Upper lobe of right lung (tissue), 1 donor: ENCODE data around the gene SNX15. TPM values are rescaled to one million over a fixed set of nuclear protein-coding genes. Genes with fewer than 3 reads are reported as not detected.

Source experiments
- ATAC-seq: fragments of 200-7000 bp; cut with Tn5 transposase; one replicate; pipeline ENCODE4 v1.9.1; 2020; ENCODE audit warnings: mild to moderate bottlenecking, moderate library complexity
- DNase-seq: peaks from one replicate; pipeline ENCODE4 v3.0.0-alpha.2; 2020
- H3K27ac ChIP-seq: fragments of 200-600 bp; one replicate; pipeline ENCODE4 v1.8.0; 2022
- H3K27me3 ChIP-seq: fragments of 200-600 bp; one replicate; pipeline ENCODE4 v1.8.0; 2022; ENCODE audit warnings: mild to moderate bottlenecking
- H3K36me3 ChIP-seq: fragments of 200-600 bp; one replicate; pipeline ENCODE4 v1.8.0; 2022
- H3K4me1 ChIP-seq: fragments of 200-600 bp; one replicate; pipeline ENCODE4 v1.8.0; 2022
- H3K4me3 ChIP-seq: fragments of 200-600 bp; one replicate; pipeline ENCODE4 v1.8.0; 2022; ENCODE audit warnings: mild to moderate bottlenecking
- H3K9me3 ChIP-seq: fragments of 200-600 bp; one replicate; pipeline ENCODE4 v1.8.0; 2022
- CTCF ChIP-seq: fragments of 200-600 bp; IDR thresholded peaks from one replicate; pipeline ENCODE4 v1.8.0; 2022; ENCODE audit warnings: antibody characterized with exemption
- intact Hi-C: fragments of 100-400 bp; cut with DNase I; formaldehyde crosslinking; loops from one replicate; pipeline ENCODE4 v1.11.0; 2022
- total RNA-seq: library from RNA; stranded (reverse); fragmentation: NEBNext Ultra II Directional; extraction: Animal tissue kit (Norgen Biotek cat#: 25700); gene quantifications from one replicate; pipeline ENCODE4 v1.2.1, GENCODE V29; 2021
- donor health status: DM: no; HTN: yes; CAD: no; lungs with severe emphysema.

The SNX15 gene
- total RNA-seq, 1 donor from 2014 or later, result 27.1 TPM

- Histone ChIP-seq H3K36me3 (peaks cover 64% of the 10 kb centered on the region), H3K9me3 (no peaks in the 10 kb centered on the region), H3K4me3 (no peak overlapping the region), H3K27ac (no peak overlapping the region), H3K27me3 (no peaks in the 10 kb centered on the region), H3K4me1 (no peaks in the 10 kb centered on the region)
- ATAC-seq (no peak), DNase-seq (no peak)
- intact Hi-C loops, result no loop called here
- TF ChIP-seq CTCF, result no peak
Measured at GRCh38 chr11:65034423-65034822, 7.2 kb downstream of the SNX15 start.

GRCh38 chr11:65035579-65035978 lies 8.3 kb downstream of the SNX15 start:
- intact Hi-C loops, result no loop called here
- Histone ChIP-seq H3K4me3 (no peak overlapping the region), H3K27ac (no peak overlapping the region), H3K27me3 (no peaks in the 10 kb centered on the region), H3K9me3 (no peaks in the 10 kb centered on the region), H3K4me1 (peaks cover 6% of the 10 kb centered on the region), H3K36me3 (peaks cover 70% of the 10 kb centered on the region)
- DNase-seq, result no peak
- TF ChIP-seq CTCF, result no peak
- no peak for ATAC-seq

GRCh38 chr11:65036931-65037330 lies 9.7 kb downstream of the SNX15 start:
- Histone ChIP-seq H3K4me1 (peaks cover 8% of the 10 kb centered on the region), H3K27ac (no peak overlapping the region), H3K27me3 (no peaks in the 10 kb centered on the region), H3K4me3 (no peak overlapping the region), H3K36me3 (peaks cover 68% of the 10 kb centered on the region), H3K9me3 (no peaks in the 10 kb centered on the region)
- intact Hi-C loops, result no loop called here
- ATAC-seq (no peak), DNase-seq (peak; percentile 84)
- TF ChIP-seq CTCF, result no peak

- H3K27me3 ChIP-seq, result no peaks in the 10 kb centered on the region
- peaks cover 51% of the 10 kb centered on the region for H3K36me3 ChIP-seq
- no peaks in the 10 kb centered on the region for H3K9me3 ChIP-seq
- no peak for TF ChIP-seq CTCF
- peak overlapping the region; percentile 90 for H3K27ac ChIP-seq
- peaks cover 29% of the 10 kb centered on the region for H3K4me1 ChIP-seq
- no peak for DNase-seq
- intact Hi-C loops, result no loop called here
- ATAC-seq, result no peak
- peak overlapping the region; percentile 83 for H3K4me3 ChIP-seq
Measured at GRCh38 chr11:65040520-65040846, 13.2 kb downstream of the SNX15 start.

- TF ChIP-seq CTCF, result no peak
- H3K27ac ChIP-seq, result peak within 1 kb of the TSS; percentile 90
- peaks cover 45% of the 10 kb centered on the region for H3K36me3 ChIP-seq
- peak within 1 kb of the TSS; percentile 83 for H3K4me3 ChIP-seq
- ATAC-seq (peak; percentile 95), DNase-seq (peak; percentile 95)
- intact Hi-C loops, result no loop called here
- H3K4me1 ChIP-seq, result peaks cover 29% of the 10 kb centered on the region
- no peaks in the 10 kb centered on the region for H3K9me3 ChIP-seq
- no peaks in the 10 kb centered on the region for H3K27me3 ChIP-seq
Measured at GRCh38 chr11:65040847-65041622, 13.8 kb downstream of the SNX15 start, which contains the start of gene SAC3D1. SAC3D1 (plus strand) TSS chr11:65041210; CDS start chr11:65041293, 83 bp downstream.
